ENCODE data around the gene MAP2.
A peak's percentile ranks its signal among the peaks of the same experiment; 100 is the strongest.

Gene MAP2

GRCh38 chr2:209424199-209424701 lies 403 bp downstream of the MAP2 start:
- DNase-seq: no peak

DNA sequence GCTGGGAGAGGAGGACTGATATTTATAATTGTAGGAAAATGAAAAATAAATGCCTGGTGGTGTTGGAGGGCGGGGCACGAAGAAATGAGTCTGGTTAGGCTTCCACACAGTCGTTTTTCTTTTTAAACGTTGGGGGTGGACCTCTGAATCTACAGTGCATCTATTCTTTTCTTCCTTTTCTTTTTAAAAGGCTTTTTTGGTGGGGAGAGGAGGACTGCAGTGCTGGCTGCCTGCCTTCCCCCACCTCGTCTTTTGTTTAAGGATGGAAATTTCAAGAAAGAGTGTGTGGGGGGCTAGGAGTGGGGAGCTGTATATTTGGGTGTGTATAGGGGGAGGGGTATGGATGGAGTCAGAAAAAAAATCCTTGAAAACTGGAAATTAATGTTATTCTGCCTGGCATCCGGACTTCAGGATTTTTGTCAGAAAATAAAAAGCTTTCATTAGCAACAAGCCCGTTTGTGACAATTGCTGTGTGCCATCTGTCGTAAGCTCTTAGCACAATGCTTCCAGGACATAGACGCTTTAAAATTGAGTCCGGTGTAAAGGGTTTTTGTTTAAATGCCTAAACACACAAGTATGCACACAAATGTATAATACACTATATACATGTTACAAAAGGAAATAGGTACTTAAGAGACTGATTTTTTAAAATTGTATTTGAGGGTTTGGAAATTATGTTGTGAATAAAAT lies 1.1 kb downstream of the MAP2 start:
- DNase-seq: no peak

DNA sequence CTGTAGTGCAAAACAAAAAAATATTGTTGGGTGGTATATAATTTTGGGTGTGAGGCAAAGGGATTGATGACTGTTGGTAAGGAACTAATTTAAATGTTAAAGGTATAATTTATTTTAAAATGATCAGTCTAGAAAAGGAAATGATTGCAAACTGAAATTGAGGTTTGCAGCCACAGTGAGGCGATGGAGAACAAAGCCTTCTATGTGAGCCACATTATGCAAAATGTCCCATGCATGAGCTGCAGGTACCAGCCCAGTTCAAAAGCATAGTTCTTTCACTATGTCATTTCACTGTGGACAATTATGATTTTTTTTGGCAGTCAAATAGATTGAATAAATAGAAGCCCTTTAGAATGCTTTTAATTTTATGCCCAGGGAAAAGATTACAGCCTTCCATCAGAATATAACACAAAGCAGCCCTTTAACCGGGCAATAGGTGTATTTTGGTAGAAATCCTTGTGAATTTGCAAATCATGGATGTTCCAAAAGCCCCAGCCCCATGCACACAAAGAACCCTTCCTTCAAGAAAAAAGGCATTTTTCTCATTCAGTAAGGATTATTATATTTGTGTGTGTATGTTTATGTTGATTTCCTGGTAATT lies 1.7 kb downstream of the MAP2 start:
- DNase-seq: peak; percentile 40

- DNase-seq: no peak
Measured at GRCh38 chr2:209426432-209426831, 2.6 kb downstream of the MAP2 start.

- peak; percentile 64 for DNase-seq
Measured at GRCh38 chr2:209431701-209432100, 7.9 kb downstream of the MAP2 start.

- no peak for DNase-seq
Measured at GRCh38 chr2:209441541-209441940, 17.7 kb downstream of the MAP2 start.

DNA sequence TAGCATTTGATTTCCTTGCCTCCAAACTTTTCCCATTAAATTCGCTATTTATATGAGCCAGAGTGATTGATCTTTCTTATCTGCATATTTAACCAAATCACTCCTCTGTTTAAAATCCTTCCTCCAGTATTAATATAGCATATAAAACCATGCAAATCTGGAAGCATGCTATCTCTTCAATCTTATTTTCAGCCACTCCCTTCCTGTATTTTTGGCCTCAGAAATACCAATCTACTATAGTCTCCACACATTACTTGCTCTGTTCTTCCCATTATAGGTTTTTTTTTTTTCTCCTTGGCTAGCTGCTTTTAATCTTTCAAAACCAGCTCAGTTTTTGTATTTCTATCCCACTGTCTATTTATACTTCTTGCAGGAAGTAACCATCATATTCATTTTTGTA lies 19.1 kb downstream of the MAP2 start:
- no peak for DNase-seq

- DNase-seq: no peak
Measured at GRCh38 chr2:209445485-209445884, 21.6 kb downstream of the MAP2 start.

GRCh38 chr2:209451209-209451834 lies 27.5 kb downstream of the MAP2 start:
- DNase-seq: no peak

DNA sequence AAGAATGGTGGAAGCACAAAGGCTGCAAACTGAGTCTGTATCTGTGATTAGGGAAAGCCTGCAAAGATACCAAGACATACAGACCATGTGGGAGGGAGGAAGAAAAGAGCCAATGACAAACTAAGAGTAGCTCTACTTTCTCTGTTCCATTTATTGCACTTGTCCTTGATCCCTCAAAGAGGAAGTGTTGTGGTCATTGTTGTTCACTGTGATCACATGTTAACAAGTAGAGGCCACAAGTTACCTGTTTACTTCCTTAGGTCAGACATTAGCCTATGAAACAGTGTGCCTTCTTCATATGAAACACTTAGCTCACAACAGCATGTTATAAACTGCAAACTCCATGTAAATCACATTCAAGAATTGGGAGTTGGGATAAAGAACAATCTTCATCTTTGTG lies 32.6 kb downstream of the MAP2 start:
- no peak for DNase-seq

DNA sequence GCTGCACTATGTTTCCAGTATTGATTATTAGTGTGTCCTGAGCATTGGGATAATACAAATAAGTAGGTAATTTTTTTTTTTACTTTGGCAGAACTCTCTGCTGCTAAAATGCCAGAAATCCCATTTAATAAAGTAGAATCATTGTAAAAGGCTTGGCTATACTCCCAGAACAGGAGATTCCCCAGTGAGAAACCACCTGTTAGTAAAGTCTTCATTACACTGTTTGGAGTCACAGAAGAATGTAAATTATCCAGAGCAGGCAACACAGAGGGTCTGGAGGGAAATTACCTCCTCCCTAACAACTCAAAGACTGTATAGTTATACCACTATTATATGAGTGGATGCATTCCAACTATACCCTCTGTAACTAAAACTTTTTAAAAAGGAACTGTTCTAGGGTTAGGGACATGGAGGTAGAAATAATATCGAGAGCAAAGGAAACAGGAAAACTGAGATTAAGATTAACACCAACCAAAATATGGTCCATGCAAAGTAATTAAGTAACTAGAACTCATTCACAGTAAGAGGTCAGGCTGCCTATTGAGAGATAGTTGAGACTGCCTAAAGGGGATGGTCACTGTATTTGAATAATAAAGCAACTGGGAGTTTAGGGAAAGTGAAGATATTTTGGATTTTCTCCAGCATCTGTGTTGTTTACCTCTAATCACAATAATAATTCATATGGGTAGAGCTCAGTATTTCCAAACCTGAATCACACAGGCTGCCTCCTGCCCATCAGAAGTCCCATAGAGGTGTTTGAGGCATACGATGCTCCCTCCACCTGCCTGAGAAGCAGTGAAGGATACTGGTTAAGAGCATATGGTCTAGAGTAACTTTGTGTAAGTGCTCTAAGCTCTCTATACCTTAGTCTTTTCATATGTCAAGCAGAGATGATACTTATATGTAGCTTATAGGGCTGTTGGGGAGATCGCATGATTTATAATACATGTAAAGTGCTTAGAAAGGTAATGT lies 34.4 kb downstream of the MAP2 start:
- DNase-seq: no peak

- DNase-seq: no peak
Measured at GRCh38 chr2:209459359-209459758, 35.5 kb downstream of the MAP2 start.

DNA sequence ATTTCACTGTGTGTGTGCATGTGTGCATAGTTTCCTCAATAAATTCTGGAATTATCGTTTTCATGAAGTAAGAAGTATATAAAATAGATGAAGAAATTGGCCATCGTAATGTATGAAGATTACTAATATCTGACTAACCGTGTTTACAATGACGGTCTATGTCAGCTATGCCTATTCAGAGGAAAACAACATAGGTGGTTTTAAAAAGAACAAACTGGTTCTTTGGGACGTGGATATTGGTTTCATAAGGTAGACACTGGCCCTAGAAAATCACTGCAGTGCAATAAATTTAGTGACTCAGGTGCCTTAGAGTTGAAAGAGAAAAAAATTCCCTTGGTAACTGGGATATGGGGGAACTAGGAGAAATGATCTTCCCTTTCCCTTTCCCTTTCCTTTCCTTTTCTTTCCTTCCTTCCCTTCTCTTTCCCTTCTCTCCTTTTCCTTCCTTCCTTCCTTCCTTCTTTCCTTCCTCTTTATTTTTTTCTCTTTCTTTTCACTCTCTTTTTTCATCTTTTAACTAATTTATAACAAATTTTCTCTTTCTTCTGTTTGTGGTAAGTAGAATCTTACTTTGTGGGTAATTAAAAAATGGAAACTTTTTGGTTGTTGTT lies 36.4 kb downstream of the MAP2 start:
- no peak for DNase-seq

GRCh38 chr2:209463226-209463625 lies 39.4 kb downstream of the MAP2 start:
- DNase-seq: no peak

DNA sequence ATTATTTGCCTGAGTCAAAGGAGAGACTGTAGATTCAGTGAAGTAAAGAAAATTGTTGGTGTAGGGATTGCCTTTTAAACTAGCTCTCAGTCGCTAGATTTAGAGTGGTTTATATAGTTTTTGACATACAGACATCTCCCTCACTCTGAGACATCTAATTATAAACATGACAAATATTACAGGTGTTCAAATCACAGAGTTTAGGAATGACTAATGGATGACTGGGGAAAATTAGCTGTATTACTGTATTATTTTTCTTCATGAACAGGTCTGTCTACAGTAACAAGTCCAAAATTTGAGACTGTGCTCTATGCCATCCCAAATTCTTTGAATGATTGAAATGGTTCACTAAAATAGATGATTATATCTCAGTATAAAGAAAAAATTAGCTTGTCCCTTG lies 40.0 kb downstream of the MAP2 start:
- DNase-seq: no peak

- no peak for DNase-seq
Measured at GRCh38 chr2:209468846-209469245, 45.0 kb downstream of the MAP2 start.

GRCh38 chr2:209469481-209469880 lies 45.6 kb downstream of the MAP2 start:
- DNase-seq: no peak

DNA sequence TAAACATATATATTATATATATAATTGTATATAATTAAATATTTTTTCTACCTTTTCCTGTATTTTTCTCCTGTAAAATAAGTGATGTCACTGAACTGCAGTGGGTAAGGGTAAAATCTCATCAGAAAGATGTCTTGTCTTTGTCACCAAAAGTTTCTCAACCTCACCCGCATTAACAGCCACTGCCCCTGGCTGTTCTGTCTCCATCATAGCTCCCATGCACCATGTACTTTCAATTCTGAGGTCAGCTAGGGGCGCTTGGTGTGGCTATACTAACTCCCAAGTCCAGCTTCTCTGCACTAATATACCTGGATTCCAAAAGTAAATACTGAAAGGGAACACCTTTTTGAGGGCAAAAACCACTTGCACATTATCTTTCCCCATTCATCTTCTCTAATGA lies 46.6 kb downstream of the MAP2 start:
- DNase-seq: no peak

- peak; percentile 21 for DNase-seq
Measured at GRCh38 chr2:209471037-209471436, 47.2 kb downstream of the MAP2 start.

- DNase-seq: peak; percentile 49
Measured at GRCh38 chr2:209472112-209472832, 48.4 kb downstream of the MAP2 start.

- peak; percentile 51 for DNase-seq
Measured at GRCh38 chr2:209472871-209473270, 49.0 kb downstream of the MAP2 start.

Data from fibroblast of skin of scalp (primary cell).